Aorta (tissue), 5 donors: ENCODE measurements around the gene SST. TPM values are rescaled to one million over a fixed set of nuclear protein-coding genes. Genes with fewer than 3 reads are reported as not detected.
A peak's percentile ranks its signal among the peaks of the same experiment; 100 is the strongest.

Experiments
- ATAC-seq: fragments of 200-7000 bp; cut with Tn5 transposase; one replicate; pipeline ENCODE4 v1.9.1; 2022; ENCODE audit warnings: moderate library complexity; ENCODE audit not compliant: low FRiP score
- DNase-seq, 2 donors: peaks; one replicate each; pipeline ENCODE4 v3.0.0-alpha.2; 2020
- H3K27ac ChIP-seq, 2 donors: one replicate each; pipeline ENCODE4 v1.5.1; 2013; ENCODE audit warnings: low read length in 2 of 2, mild to moderate bottlenecking in 2 of 2, moderate library complexity in 2 of 2, control low read depth in 1 of 2, inconsistent platforms in 1 of 2, low read depth in 1 of 2
- H3K27me3 ChIP-seq, 2 donors: one replicate each; pipeline ENCODE4 v1.6.1; 2013; ENCODE audit warnings: control low read depth in 1 of 2, low read length in 1 of 2, mild to moderate bottlenecking in 1 of 2, moderate library complexity in 1 of 2; ENCODE audit not compliant: insufficient read depth in 2 of 2, control insufficient read depth in 1 of 2
- H3K36me3 ChIP-seq, 2 donors: one replicate each; pipeline ENCODE4 v1.6.1; 2013; ENCODE audit warnings: control low read depth in 1 of 2, low read length in 1 of 2, mild to moderate bottlenecking in 1 of 2; ENCODE audit not compliant: insufficient read depth in 2 of 2, control insufficient read depth in 1 of 2
- H3K4me1 ChIP-seq, 2 donors: one replicate each; pipeline ENCODE4 v1.6.1; 2013; ENCODE audit warnings: low read length in 2 of 2, control low read depth in 1 of 2, mild to moderate bottlenecking in 1 of 2, moderate library complexity in 1 of 2; ENCODE audit not compliant: insufficient read depth in 2 of 2, control insufficient read depth in 1 of 2
- H3K4me3 ChIP-seq, 2 donors: one replicate each; pipeline ENCODE4 v1.5.1; 2013; ENCODE audit warnings: low read length in 2 of 2, control low read depth in 1 of 2, mild to moderate bottlenecking in 1 of 2
- H3K9me3 ChIP-seq: one replicate; pipeline ENCODE4 v1.6.1; 2013; ENCODE audit warnings: mild to moderate bottlenecking, low read length; ENCODE audit not compliant: control insufficient read depth
- WGBS, 2 donors: extraction: QIAGEN DNeasy Blood & Tissue Kit; methylation state at CpG; one replicate each; pipeline ENCODE4 v1.1.7; 2013; 5-methylcytosine and 5-hydroxymethylcytosine counted together
- intact Hi-C, 2 donors: fragments of 100-400 bp; cut with DNase I; formaldehyde crosslinking; loops; one replicate each; pipeline versions ENCODE4 v1.14.2 to v1.15.0; 2022
- polyA plus RNA-seq, 2 donors: library from polyadenylated mRNA; stranded (reverse); fragments of 200-250 nt; gene quantifications; one replicate each; pipeline ENCODE4 v1.2.3, GENCODE V29; 2013
- total RNA-seq, 2 donors: library from RNA; stranded (reverse); fragmentation: NEBNext Ultra II Directional; extraction: Animal tissue kit (Norgen Biotek cat#: 25700); gene quantifications; one replicate each; pipeline ENCODE4 v1.2.1, GENCODE V29; 2021
- donor health status: healthy with polysubstance abuse.
- donor health status: Bipolar disorder and iron deficiency.
- donor health status: DM: no; HTN: no; CAD: no.
- donor health status: DM: no; HTN: no; CAD: no.
- donor health status: DM: yes; HTN: yes; CAD: no.

SST gene
- total and polyA plus RNA-seq, 4 donors, result 0.74 to 6.1 TPM; not detected in 2

GRCh38 chr3:187706971-187707370 is 36.8 kb upstream of the SST start:
- no peak for ATAC-seq
- intact Hi-C loops, result no loop called here
- Histone ChIP-seq H3K9me3 (no peaks in the 10 kb centered on the region), H3K4me3 (no peak overlapping the region), H3K27ac (no peak overlapping the region), H3K4me1 (no peaks in the 10 kb centered on the region), H3K36me3 (no peaks in the 10 kb centered on the region), H3K27me3 (no peaks in the 10 kb centered on the region)
- WGBS, 2 donors, result 87 to 96% methylated on average over 2 of the region's 2 CpGs
- DNase-seq, result peak in 1 of 2 donors; percentile 85

- intact Hi-C loops, result no loop called here
- no peaks in the 10 kb centered on the region for H3K36me3 ChIP-seq
- H3K9me3 ChIP-seq, result no peaks in the 10 kb centered on the region
- no peaks in the 10 kb centered on the region for H3K27me3 ChIP-seq
- ATAC-seq (no peak), DNase-seq (no peak)
- no peak overlapping the region for H3K4me3 ChIP-seq
- no peaks in the 10 kb centered on the region for H3K4me1 ChIP-seq
- H3K27ac ChIP-seq, result no peak overlapping the region
Measured at GRCh38 chr3:187705164-187705563, 35.0 kb upstream of the SST start.

- WGBS, 2 donors, result 55 to 57% methylated on average over 4 of the region's 4 CpGs
- no peaks in the 10 kb centered on the region for H3K4me1 ChIP-seq
- H3K27ac ChIP-seq, result no peak within 1 kb of the TSS
- no peaks in the 10 kb centered on the region for H3K9me3 ChIP-seq
- intact Hi-C loops, result no loop called here
- ATAC-seq (no peak), DNase-seq (no peak)
- no peaks in the 10 kb centered on the region for H3K36me3 ChIP-seq
- H3K27me3 ChIP-seq, result no peaks in the 10 kb centered on the region
- H3K4me3 ChIP-seq, result no peak within 1 kb of the TSS
Measured at GRCh38 chr3:187702507-187703033, 32.4 kb upstream of the SST start, which contains the start of gene RTP2. Gene RTP2 (minus strand): TSS chr3:187702557. CDS start chr3:187702128, 429 bp downstream.

- WGBS, 2 donors, result 95 to 97% methylated on average over 2 of the region's 2 CpGs
- Histone ChIP-seq H3K4me1 (no peaks in the 10 kb centered on the region), H3K4me3 (no peak overlapping the region), H3K27me3 (no peaks in the 10 kb centered on the region), H3K27ac (no peak overlapping the region), H3K9me3 (no peaks in the 10 kb centered on the region), H3K36me3 (no peaks in the 10 kb centered on the region)
- intact Hi-C loops, result no loop called here
- DNase-seq (no peak), ATAC-seq (no peak)
Measured at GRCh38 chr3:187700249-187700648, 30.1 kb upstream of the SST start.

- H3K9me3 ChIP-seq, result no peaks in the 10 kb centered on the region
- no peak overlapping the region for H3K27ac ChIP-seq
- no peaks in the 10 kb centered on the region for H3K4me1 ChIP-seq
- H3K4me3 ChIP-seq, result no peak overlapping the region
- intact Hi-C loops, result no loop called here
- H3K27me3 ChIP-seq, result no peaks in the 10 kb centered on the region
- ATAC-seq, result no peak
- no peaks in the 10 kb centered on the region for H3K36me3 ChIP-seq
- no peak for DNase-seq
- 92 to 93% methylated on average over 35 to 41 of the region's 42 CpGs for WGBS, 2 donors
Measured at GRCh38 chr3:187698499-187699399, 28.6 kb upstream of the SST start.

- Histone ChIP-seq H3K4me1 (no peaks in the 10 kb centered on the region), H3K9me3 (no peaks in the 10 kb centered on the region), H3K4me3 (no peak overlapping the region), H3K36me3 (no peaks in the 10 kb centered on the region), H3K27ac (no peak overlapping the region), H3K27me3 (no peaks in the 10 kb centered on the region)
- DNase-seq (no peak), ATAC-seq (peak; percentile 12)
- 54% methylated on average over 4 of the region's 4 CpGs for WGBS, 2 donors
- intact Hi-C loops, result no loop called here
Measured at GRCh38 chr3:187696021-187696420, 25.8 kb upstream of the SST start.

GRCh38 chr3:187695449-187695848 is 25.3 kb upstream of the SST start:
- intact Hi-C loops, result no loop called here
- Histone ChIP-seq H3K4me1 (no peaks in the 10 kb centered on the region), H3K27me3 (no peaks in the 10 kb centered on the region), H3K36me3 (no peaks in the 10 kb centered on the region), H3K9me3 (no peaks in the 10 kb centered on the region), H3K27ac (no peak overlapping the region), H3K4me3 (no peak overlapping the region)
- WGBS, 2 donors, result 78 to 84% methylated on average over 4 of the region's 4 CpGs
- DNase-seq (no peak), ATAC-seq (no peak)

GRCh38 chr3:187694801-187695200 is 24.6 kb upstream of the SST start:
- H3K27me3 ChIP-seq, result no peaks in the 10 kb centered on the region
- no peaks in the 10 kb centered on the region for H3K4me1 ChIP-seq
- DNase-seq, result no peak
- no peaks in the 10 kb centered on the region for H3K36me3 ChIP-seq
- intact Hi-C loops, result no loop called here
- no peaks in the 10 kb centered on the region for H3K9me3 ChIP-seq
- no peak for ATAC-seq
- no peak overlapping the region for H3K4me3 ChIP-seq
- H3K27ac ChIP-seq, result no peak overlapping the region
- WGBS, 2 donors, result 45 to 65% methylated on average over 3 of the region's 3 CpGs

- DNase-seq (no peak), ATAC-seq (no peak)
- no peaks in the 10 kb centered on the region for H3K27me3 ChIP-seq
- 93 to 95% methylated on average over 1 of the region's 1 CpG for WGBS, 2 donors
- H3K27ac ChIP-seq, result no peak overlapping the region
- no peak overlapping the region for H3K4me3 ChIP-seq
- H3K36me3 ChIP-seq, result no peaks in the 10 kb centered on the region
- intact Hi-C loops, result no loop called here
- H3K4me1 ChIP-seq, result no peaks in the 10 kb centered on the region
- H3K9me3 ChIP-seq, result no peaks in the 10 kb centered on the region
Measured at GRCh38 chr3:187693431-187693830, 23.2 kb upstream of the SST start.
